Activated T-cell treated with anti-CD3 and anti-CD28 coated beads, Interleukin-2, amount 50 U/mL, for 1 hour (primary cell): ENCODE results near the gene SLC17A2.

Source experiments
- DNase-seq: peaks from one replicate; pipeline ENCODE4 v3.0.0-alpha.2; 2020

Gene SLC17A2, protein sequence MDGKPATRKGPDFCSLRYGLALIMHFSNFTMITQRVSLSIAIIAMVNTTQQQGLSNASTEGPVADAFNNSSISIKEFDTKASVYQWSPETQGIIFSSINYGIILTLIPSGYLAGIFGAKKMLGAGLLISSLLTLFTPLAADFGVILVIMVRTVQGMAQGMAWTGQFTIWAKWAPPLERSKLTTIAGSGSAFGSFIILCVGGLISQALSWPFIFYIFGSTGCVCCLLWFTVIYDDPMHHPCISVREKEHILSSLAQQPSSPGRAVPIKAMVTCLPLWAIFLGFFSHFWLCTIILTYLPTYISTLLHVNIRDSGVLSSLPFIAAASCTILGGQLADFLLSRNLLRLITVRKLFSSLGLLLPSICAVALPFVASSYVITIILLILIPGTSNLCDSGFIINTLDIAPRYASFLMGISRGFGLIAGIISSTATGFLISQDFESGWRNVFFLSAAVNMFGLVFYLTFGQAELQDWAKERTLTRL

GRCh38 chr6:25930532-25931410 is at the start of gene SLC17A2:
Gene SLC17A2, minus strand, starts transcription at chr6:25930691. Its CDS starts 4,895 bp downstream, at chr6:25925796.
- no peak for DNase-seq

DNA sequence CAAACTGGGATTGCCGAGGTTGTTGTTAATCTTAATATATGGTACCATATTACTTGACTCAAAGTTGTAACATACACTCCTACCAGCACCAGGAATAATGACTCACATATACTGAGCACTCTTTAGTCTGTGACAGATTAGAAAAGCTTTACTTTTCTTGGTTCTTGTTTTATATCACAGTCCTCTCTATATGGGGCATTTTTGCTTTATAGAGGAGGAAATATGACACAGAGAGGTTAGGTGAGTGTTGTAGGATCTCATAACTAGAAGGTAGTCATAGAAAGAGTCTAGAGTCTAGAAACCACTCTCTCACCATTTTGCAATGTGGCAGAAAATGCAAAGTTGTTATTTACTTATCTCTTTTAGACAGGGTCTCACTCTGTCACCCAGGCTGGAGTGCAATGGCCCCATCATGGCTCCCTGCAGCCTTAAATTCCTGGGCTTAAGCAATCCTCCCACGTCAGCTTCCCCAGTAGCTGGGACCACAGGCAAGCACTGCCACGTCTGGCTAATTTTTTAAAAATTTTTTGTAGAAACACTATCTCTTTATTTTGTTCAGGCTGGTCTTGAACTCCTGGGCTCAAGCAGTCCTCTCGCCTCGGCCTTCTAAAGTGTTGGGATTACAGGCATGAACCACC is 45.6 kb upstream of the SLC17A2 start:
- no peak for DNase-seq

GRCh38 chr6:25973923-25974555 is 43.5 kb upstream of the SLC17A2 start:
- DNase-seq, result no peak

DNA sequence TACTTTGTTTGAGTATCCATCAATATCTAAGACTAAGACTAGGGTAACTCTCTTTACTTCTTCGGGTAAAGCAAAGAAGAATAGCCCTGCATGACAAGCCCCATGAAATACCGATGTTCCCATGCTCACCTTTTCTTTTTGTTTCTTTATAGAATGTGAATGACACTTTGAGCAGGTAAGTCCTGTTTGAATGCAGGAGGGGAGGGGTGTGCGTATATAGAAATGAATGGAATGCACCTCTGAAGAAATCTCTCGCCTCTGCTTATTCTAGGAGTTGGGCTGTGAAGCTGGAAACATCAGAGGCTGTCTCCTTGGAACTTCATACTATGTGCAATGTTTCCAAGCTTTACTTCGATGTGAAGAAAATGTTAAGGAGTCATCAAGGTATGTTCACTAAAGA is 42.4 kb upstream of the SLC17A2 start:
- DNase-seq, result no peak

- DNase-seq, result no peak
These were observed 41.6 kb upstream of the SLC17A2 start for GRCh38 chr6:25972128-25972527.

GRCh38 chr6:25971187-25971821 is 40.8 kb upstream of the SLC17A2 start:
- DNase-seq, result no peak

DNA sequence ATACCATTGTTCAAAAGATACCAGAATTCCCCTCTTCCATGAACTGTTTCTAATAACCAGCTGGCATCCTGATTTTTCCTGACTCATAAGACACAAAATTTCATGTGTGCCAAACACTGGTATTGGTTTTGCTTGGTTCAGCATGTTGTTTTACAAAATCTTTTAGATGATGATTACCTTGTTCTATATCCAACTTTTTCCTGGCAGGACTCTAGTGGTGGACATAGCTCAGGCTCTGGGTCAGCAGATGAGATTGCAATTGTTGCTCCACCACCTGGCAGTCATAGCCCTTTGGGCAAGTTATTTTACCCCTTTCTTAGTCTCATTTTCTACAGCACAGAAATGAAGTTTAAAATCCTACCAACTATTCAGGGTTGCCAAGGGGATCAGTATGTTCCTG is 38.3 kb upstream of the SLC17A2 start:
- DNase-seq, result no peak

DNA sequence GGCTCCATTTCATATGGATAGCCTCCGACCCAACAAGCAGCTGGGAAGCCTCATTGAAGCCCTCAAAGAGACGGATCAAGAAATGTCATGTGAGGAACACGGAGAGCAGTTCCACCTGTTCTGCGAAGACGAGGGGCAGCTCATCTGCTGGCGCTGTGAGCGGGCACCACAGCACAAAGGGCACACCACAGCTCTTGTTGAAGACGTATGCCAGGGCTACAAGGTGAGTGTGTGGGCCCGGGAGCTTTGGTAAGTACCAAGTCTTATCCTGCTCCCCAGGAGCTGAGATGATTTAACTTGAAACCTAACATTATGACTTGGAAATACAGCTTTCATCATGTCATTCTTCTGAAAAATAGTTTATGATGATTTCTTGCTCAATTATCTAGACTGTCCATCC is 36.2 kb upstream of the SLC17A2 start:
- no peak for DNase-seq

DNA sequence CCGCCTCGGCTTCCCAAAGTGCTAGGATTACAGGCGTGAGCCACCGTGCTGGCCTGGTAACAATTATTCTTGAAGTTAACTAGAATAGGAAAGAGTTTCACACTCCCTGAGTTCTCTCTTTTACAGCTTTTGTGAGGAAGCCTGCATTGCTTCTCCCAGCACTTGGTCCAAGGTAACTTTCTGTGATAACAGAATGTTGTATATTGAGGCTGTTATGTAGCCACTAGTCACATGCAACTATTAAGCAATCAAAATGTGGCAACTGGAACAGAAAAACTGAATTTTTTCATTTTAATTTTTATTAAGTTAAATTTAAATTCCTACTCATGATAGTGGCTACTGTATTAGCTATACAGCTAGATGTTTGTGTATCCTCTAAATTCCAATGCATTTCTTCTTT is 34.6 kb upstream of the SLC17A2 start:
- no peak for DNase-seq

GRCh38 chr6:25963426-25964123 is 33.1 kb upstream of the SLC17A2 start:
- no peak for DNase-seq

DNA sequence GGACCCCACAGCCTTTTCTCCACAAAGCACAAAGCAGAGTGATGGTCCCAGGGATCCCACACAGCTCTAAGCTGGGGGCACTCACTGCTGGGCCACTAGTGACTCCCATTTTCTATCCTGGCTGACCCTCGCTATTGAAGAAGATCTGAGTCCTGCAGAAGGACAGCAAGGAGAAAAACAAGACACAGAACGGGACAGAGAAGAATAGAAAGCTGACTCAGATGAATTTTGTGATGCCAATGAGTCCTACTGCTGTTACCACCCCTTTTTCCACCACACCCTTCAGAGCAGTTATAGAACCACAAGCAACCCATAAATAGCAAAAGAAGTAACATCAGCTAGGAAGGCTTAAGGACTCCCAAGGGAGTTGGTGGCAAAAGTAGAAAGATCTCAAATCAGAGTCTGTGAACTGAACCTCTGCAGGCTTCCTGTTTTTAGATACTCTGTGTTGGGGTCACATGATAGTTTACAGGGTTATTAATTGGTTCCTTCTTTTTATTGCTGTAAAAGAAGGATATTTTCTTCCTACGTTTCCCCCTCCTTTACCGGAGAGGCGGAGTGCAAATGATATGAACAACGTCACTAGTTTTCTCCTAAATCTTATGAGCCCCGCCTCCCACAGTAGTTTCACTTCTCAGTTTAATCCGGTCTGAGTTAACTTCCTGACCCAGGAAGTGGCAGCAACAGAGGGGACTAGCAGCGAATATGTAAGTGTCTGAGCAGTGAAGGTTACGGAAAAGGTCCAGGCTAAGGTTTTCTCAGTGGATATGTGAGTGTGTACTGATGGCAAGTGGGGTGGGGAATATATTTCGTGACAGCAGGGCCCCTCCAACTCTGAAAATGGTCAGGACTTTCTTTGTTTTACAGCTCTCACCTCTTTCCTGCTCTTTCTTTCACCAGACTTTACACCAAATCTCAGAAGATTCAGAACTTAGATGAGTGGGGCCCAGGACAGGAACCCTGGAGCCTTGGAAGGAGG is 31.9 kb upstream of the SLC17A2 start, which contains the start of gene TRIM38:
Gene TRIM38 (plus strand): TSS at position 654 of the 979 bp plus-strand sequence. CDS start 3,721 bp downstream, outside the sequence.
- peak; percentile 56 for DNase-seq

DNA sequence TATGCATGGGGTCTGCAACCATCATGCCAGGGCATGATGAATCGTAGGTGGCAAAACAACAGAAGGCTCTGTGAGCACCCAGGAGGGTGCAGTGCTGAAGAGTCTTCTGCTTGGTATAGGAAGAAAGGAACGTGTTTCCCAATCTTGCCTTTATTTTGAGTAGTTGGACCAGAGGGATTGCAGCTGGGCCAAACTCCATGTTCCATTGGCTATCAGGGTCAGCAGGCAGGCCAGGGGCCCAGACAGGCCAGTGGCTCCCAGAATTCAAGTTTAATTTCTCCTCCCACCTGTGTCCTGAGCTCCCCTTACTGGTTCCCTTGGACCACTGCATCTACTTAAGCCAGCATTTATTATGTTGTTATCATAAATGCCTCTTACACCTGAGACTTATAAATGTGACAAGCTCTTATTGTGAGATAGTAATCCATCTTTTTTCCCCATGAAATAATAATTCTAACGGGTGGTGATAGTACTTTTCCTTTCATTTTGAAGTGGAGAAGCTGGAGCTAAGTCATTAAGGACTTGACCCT is 31.2 kb upstream of the SLC17A2 start:
- DNase-seq, result no peak

DNA sequence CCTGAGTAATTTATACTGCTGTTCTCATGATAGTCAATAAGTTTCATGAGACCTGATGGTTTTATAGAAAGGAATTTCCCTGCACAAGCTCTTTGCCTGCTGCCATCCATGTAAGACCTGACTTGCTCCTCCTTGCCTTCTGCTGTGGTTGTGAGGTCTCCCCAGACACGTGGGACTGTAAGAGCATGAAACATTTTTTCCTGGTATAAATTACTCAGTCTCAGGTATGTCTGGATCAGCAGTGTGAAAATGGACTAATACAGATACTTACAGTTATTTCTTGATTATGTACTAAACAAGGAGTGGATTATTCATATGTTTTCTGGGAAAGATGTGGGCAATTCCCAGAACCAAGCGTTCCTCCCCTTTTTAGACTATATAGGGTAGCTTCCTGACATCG is 30.2 kb upstream of the SLC17A2 start:
- no peak for DNase-seq

DNA sequence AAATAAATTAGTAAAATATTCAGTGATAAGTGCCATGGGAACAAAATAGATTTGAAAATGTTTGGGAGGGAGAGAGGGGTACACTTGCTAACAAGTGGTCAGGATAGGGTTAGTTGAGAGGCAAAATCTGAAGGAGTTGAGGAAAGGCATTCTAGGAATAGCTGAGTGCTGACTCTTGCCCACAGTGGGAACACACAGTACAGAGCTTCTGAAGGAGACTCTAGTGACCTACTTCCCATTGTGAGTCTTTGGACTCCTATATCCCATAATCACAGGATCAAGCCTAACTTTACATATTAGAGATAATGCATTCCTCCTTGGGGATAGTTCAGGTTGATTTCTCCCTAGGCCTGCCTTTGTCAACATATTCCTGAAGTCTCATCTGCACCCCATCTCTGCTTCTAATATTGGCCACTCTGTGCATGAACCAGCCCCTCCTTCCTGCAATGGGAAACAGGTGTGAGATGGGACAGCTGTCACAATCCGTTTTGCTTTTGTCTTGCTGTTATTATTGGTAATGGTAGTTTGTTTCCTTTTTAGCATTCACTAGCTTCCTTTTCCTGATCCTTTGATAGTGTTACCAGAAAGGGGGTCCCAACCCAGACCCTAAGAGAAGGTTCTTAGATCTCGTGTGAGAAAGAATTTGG is 29.5 kb upstream of the SLC17A2 start:
- DNase-seq, result no peak

DNA sequence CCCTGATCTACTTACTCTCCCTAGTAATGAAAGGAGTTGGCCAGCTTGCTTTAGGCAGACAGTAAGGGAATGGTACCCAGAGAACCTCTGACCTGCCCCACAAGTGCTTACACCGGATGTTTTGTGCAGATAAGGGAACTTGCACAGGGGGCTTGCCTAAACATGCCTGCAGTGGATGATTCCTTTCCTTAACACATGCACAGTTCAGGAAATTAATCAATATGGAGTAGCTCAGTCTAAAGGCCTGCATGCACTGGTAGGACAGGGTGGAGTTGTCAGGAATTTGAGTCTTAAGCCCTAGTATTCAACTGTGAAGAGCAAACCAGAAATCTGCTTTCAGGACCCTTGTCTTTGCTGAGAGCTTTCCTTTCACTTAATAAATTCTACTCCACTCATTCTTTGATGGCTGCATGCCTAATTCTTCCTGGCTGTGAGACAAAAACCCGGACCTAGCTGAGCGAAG is 28.2 kb upstream of the SLC17A2 start:
- DNase-seq, result no peak

- no peak for DNase-seq
These were observed 25.7 kb upstream of the SLC17A2 start for GRCh38 chr6:25956226-25956625.

- no peak for DNase-seq
These were observed 24.3 kb upstream of the SLC17A2 start for GRCh38 chr6:25954756-25955155.

DNA sequence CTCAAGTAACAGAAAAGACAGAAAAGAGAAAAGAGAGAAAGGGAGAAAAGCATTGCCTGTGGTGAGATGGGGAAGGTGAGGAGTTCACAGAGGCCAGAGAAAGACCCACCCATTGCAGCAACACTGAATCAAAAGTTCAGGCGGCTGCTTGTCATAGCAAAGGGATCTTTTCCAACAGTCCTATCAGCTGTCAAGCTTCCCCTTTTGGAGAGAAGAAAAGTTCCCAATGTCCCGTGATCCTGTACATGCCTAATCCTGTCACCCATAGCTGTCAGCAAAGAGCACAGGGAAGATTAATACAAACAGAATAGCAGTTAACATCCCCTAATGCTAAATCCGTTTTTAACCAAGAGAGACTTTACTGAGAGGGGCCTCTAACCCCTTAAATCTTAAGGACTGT is 23.2 kb upstream of the SLC17A2 start:
- no peak for DNase-seq

GRCh38 chr6:25952535-25952934 is 22.0 kb upstream of the SLC17A2 start:
- no peak for DNase-seq
